Skeletal muscle tissue (tissue), 4 donors: ENCODE data around the gene C9orf50. TPM values are rescaled to one million over a fixed set of nuclear protein-coding genes. Genes with fewer than 3 reads are reported as not detected.

Experiments used
- H3K27ac ChIP-seq: one replicate; pipeline ENCODE4 v1.7.0; 2013; ENCODE audit warnings: mild to moderate bottlenecking, low read depth, low read length, inconsistent platforms
- H3K27me3 ChIP-seq, 3 donors: one replicate each; pipeline ENCODE4 v1.7.0; 2013; ENCODE audit warnings: low read length in 3 of 3; ENCODE audit not compliant: control insufficient read depth in 3 of 3, insufficient read depth in 3 of 3
- H3K36me3 ChIP-seq, 3 donors: one replicate each; pipeline ENCODE4 v1.7.0; 2013; ENCODE audit warnings: low read length in 3 of 3; ENCODE audit not compliant: control insufficient read depth in 3 of 3, insufficient read depth in 3 of 3
- H3K4me1 ChIP-seq, 3 donors: one replicate each; pipeline ENCODE4 v1.7.0; 2013; ENCODE audit warnings: low read length in 3 of 3, mild to moderate bottlenecking in 3 of 3; ENCODE audit not compliant: control insufficient read depth in 3 of 3, insufficient read depth in 3 of 3
- H3K4me3 ChIP-seq, 3 donors: one replicate each; pipeline ENCODE4 v1.7.0; 2013; ENCODE audit warnings: low read length in 3 of 3
- H3K9ac ChIP-seq, 3 donors: one replicate each; pipeline ENCODE4 v1.7.0; 2013; ENCODE audit warnings: low read length in 3 of 3, mild to moderate bottlenecking in 3 of 3, moderate library complexity in 2 of 3, low read depth in 1 of 3
- H3K9me3 ChIP-seq, 3 donors: one replicate each; pipeline ENCODE4 v1.7.0; 2013; ENCODE audit warnings: low read length in 3 of 3; ENCODE audit not compliant: control insufficient read depth in 3 of 3
- total RNA-seq: library from RNA; depleted of rRNA; stranded (reverse); fragments of >200 nt; gene quantifications from one replicate; pipeline ENCODE4 v1.2.3, GENCODE V29; 2014
- donor health status: Osteomylitis.

Gene C9orf50
- total RNA-seq, 1 donor from 2014 or later = not detected

DNA sequence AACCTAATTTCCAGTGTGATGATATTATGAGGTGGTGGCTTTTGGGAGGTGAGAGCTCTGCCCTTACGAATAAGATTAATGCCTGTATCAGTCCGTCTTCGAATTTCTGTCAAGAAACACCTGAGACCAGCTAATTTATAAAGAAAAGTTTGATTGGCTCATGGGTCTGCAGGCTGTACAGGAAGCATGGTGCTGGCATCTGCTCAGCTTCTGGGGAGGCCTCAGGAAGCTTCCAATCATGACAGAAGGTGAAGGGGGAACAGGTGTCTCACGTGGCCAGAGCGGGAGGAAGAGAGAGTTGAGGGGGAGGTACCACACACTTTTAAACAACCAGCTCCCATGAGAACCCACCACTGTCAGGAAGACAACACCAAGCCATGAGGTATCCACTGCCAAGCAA lies 46.9 kb downstream of the C9orf50 start:
- Histone ChIP-seq H3K9me3 (no peaks in the 10 kb centered on the region), H3K4me3 (no peak overlapping the region), H3K36me3 (no peaks in the 10 kb centered on the region), H3K27ac (no peak overlapping the region), H3K27me3 (peaks cover 0 to 7% (median 0%) of the 10 kb centered on the region in 3 donors), H3K9ac (no peak overlapping the region), H3K4me1 (peaks cover 25 to 34% (median 28%) of the 10 kb centered on the region in 3 donors)

DNA sequence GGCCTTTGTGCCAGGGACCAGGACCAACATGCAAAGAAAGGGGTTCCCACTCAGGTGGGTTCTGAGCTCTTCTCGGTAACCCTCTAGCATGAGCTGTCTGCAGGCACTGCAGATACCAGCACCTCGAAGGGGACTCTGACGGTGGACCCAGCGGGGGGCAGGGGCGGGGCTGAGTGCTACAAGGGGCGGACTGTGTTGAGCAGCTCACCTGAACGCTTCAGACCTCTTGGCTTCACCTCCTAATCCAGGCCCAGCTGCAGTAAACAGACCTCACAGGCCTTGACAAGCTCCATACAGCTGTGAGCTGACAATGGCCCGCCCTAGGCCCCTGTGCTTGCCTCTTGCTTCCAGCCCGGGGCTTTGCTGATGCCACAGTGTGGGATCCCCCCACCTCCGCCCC lies 48.4 kb downstream of the C9orf50 start:
- no peak overlapping the region for H3K27ac ChIP-seq
- peaks cover 32 to 43% (median 35%) of the 10 kb centered on the region in 3 donors for H3K4me1 ChIP-seq
- H3K9me3 ChIP-seq = no peaks in the 10 kb centered on the region
- H3K27me3 ChIP-seq = peaks cover 0 to 9% (median 9%) of the 10 kb centered on the region in 3 donors
- no peak overlapping the region for H3K9ac ChIP-seq
- H3K36me3 ChIP-seq = no peaks in the 10 kb centered on the region
- H3K4me3 ChIP-seq = no peak overlapping the region

- H3K4me1 ChIP-seq = peaks cover 32 to 43% (median 35%) of the 10 kb centered on the region in 3 donors
- H3K27ac ChIP-seq = no peak overlapping the region
- H3K9ac ChIP-seq = no peak overlapping the region
- peaks cover 0 to 9% (median 9%) of the 10 kb centered on the region in 3 donors for H3K27me3 ChIP-seq
- no peaks in the 10 kb centered on the region for H3K9me3 ChIP-seq
- H3K4me3 ChIP-seq = no peak overlapping the region
- no peaks in the 10 kb centered on the region for H3K36me3 ChIP-seq
These were observed 48.9 kb downstream of the C9orf50 start for GRCh38 chr9:129572052-129572425.

- Histone ChIP-seq H3K9ac (no peak overlapping the region), H3K27ac (peak overlapping the region; percentile 75), H3K36me3 (no peaks in the 10 kb centered on the region), H3K4me3 (no peak overlapping the region), H3K4me1 (peaks cover 32 to 39% (median 32%) of the 10 kb centered on the region in 3 donors), H3K9me3 (no peaks in the 10 kb centered on the region), H3K27me3 (peaks cover 0 to 9% (median 9%) of the 10 kb centered on the region in 3 donors)
These were observed 49.4 kb downstream of the C9orf50 start for GRCh38 chr9:129571298-129572051.

GRCh38 chr9:129570450-129571297 lies 50.2 kb downstream of the C9orf50 start:
- Histone ChIP-seq H3K36me3 (no peaks in the 10 kb centered on the region), H3K27ac (peak overlapping the region; percentile 75), H3K9ac (peak overlapping the region in 1 of 3 donors; percentile 16), H3K27me3 (peaks cover 0 to 9% (median 9%) of the 10 kb centered on the region in 3 donors), H3K4me3 (no peak overlapping the region), H3K9me3 (no peaks in the 10 kb centered on the region), H3K4me1 (peaks cover 27 to 33% (median 32%) of the 10 kb centered on the region in 3 donors)

GRCh38 chr9:129569502-129570449 lies 51.1 kb downstream of the C9orf50 start:
- peak overlapping the region in 2 of 3 donors; percentile 48 to 49 for H3K4me3 ChIP-seq
- H3K4me1 ChIP-seq = peaks cover 27 to 33% (median 32%) of the 10 kb centered on the region in 3 donors
- no peaks in the 10 kb centered on the region for H3K9me3 ChIP-seq
- H3K27me3 ChIP-seq = peaks cover 0 to 9% (median 9%) of the 10 kb centered on the region in 3 donors
- H3K36me3 ChIP-seq = no peaks in the 10 kb centered on the region
- peak overlapping the region; percentile 75 for H3K27ac ChIP-seq
- peak overlapping the region in 1 of 3 donors; percentile 16 for H3K9ac ChIP-seq

DNA sequence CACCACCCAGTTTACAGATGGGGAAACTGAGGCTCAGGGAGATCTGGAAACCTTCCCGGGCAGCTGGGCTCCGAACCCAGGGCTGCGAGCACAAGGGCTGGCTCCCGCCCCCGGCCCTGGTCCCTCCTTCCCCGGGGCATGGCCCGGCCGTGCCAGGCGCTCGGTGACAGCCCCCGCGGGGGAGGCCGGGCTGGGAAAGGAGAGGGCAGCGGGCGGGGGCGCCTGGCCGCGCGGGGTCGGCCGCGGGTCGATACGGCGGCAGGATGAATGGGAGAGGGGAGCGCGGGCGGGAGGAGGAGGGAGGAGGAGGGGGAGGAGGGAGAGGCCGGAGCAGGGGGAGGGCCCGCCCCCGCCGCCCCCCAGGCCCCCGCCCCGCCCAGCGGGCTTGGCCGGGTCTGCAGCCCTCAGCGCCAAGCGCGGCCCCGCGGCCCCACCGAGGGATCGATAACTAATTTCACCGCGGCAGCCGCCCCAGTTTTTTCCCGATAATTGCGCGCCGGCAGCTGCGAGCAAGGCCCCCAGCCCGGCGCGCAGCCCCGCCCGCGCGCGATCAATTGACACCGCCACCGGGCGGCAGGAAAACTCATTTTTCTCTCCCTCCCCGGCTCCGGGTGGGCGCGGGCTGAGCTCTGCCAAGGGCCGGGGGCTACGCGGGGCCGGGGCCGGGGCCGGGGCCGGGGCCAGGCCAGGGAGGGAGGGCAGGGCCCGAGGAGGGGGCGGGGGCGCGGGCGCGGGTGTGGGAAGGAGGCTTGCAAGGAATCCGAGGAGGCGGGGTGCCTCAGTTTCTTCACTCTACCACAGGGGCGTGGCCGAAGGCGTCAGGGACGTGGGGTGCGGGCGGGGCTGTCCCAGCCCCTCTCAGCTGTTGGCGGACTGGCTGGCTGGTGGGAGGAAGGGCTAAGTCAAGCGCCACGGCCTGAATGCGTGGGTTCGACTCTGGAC lies 52.1 kb downstream of the C9orf50 start:
- H3K4me3 ChIP-seq = peak overlapping the region; percentile 49 to 62 (median 59)
- H3K4me1 ChIP-seq = peaks cover 27 to 33% (median 32%) of the 10 kb centered on the region in 3 donors
- H3K9me3 ChIP-seq = no peaks in the 10 kb centered on the region
- peak overlapping the region; percentile 75 for H3K27ac ChIP-seq
- peaks cover 0 to 9% (median 9%) of the 10 kb centered on the region in 3 donors for H3K27me3 ChIP-seq
- H3K9ac ChIP-seq = peak overlapping the region; percentile 62 to 70 (median 64)
- H3K36me3 ChIP-seq = no peaks in the 10 kb centered on the region

DNA sequence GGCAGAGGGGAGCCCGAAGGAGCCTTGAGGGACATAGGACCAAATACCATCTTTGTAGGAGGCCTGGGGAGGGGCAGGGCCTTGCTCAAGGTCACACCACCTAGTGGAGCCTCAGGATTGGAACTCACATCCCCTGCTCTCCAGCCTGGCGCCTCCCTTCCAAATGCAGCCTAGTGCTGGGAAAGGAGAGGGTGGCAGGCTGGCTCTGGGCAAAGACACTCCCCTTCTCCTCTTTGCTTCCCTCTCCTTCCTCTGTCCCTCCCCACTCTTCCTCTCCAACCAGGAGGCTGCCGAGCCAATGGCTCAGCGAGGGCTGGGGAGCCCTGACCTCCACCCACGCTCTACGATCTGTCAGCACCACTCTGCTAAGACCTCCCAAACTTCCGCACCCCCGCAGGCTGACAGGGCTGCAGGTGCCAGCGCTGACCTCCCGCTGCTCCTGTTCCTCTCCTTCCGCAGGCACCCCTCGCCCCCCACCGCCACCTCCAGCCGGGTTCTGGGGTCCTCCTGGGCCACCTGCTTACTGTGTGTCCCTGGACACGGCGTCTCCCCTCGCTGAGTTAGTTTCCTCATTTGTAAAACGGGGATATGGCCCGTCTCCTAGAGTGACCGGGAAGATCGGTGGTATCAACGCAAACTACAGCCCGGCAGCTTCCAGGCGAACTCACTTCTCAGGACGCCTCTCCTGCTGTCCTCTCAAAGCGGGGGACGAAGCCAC lies 52.9 kb downstream of the C9orf50 start:
- peaks cover 27 to 33% (median 32%) of the 10 kb centered on the region in 3 donors for H3K4me1 ChIP-seq
- H3K27ac ChIP-seq = peak overlapping the region; percentile 44
- H3K36me3 ChIP-seq = no peaks in the 10 kb centered on the region
- no peaks in the 10 kb centered on the region for H3K9me3 ChIP-seq
- H3K9ac ChIP-seq = peak overlapping the region; percentile 62 to 70 (median 64)
- peak overlapping the region; percentile 49 to 62 (median 59) for H3K4me3 ChIP-seq
- peaks cover 0 to 9% (median 9%) of the 10 kb centered on the region in 3 donors for H3K27me3 ChIP-seq
